NT2/D1 (cell line): ENCODE measurements around the gene KLK15.

Experiments
- DNase-seq: peaks from one replicate; pipeline ENCODE4 v3.0.0-alpha.2; 2011; ENCODE audit warnings: low read depth, low spot score
- H3K27me3 ChIP-seq: 2 replicates; pipeline ENCODE4 v1.6.0; 2011; ENCODE audit warnings: mild to moderate bottlenecking; ENCODE audit not compliant: insufficient read length, insufficient read depth
- H3K36me3 ChIP-seq: 2 replicates; pipeline ENCODE4 v1.6.1; 2011; ENCODE audit warnings: mild to moderate bottlenecking, low read length, mixed read lengths; ENCODE audit not compliant: insufficient read depth, insufficient read length
- H3K4me1 ChIP-seq: 2 replicates; pipeline ENCODE4 v1.5.1; 2011; ENCODE audit not compliant: insufficient read depth, insufficient read length
- H3K4me3 ChIP-seq: 2 replicates; pipeline ENCODE4 v1.5.1; 2011; ENCODE audit warnings: low read depth; ENCODE audit not compliant: insufficient read length
- H3K9ac ChIP-seq: 2 replicates; pipeline ENCODE4 v1.6.0; 2011; ENCODE audit warnings: low read depth; ENCODE audit not compliant: insufficient read length
- H3K9me3 ChIP-seq: 2 replicates; pipeline ENCODE4 v1.5.1; 2011; ENCODE audit warnings: mild to moderate bottlenecking, low read length; ENCODE audit not compliant: insufficient read depth
- SUZ12 ChIP-seq: IDR thresholded peaks from 2 replicates; pipeline ENCODE4 v1.6.1; 2011; ENCODE audit not compliant: insufficient read length, insufficient read depth; ENCODE audit errors: extremely low read depth
- YY1 ChIP-seq: IDR thresholded peaks from 2 replicates; pipeline ENCODE4 v1.6.1; 2011; ENCODE audit not compliant: insufficient read length, insufficient read depth
- ZNF274 ChIP-seq: IDR thresholded peaks from 2 replicates; pipeline ENCODE4 v1.6.1; 2011; ENCODE audit warnings: mild to moderate bottlenecking, low read depth, low read length

The KLK15 gene

GRCh38 chr19:50797429-50797780 lies 36.0 kb downstream of the KLK15 start:
- Histone ChIP-seq H3K9ac (no peak overlapping the region), H3K9me3 (no peaks in the 10 kb centered on the region), H3K4me3 (no peak overlapping the region), H3K36me3 (peaks cover 69% of the 10 kb centered on the region), H3K27me3 (no peaks in the 10 kb centered on the region), H3K4me1 (peaks cover 21% of the 10 kb centered on the region)
- TF ChIP-seq YY1 (no peak), SUZ12 (no peak), ZNF274 (no peak)
- DNase-seq = no peak

GRCh38 chr19:50796634-50797428 lies 36.5 kb downstream of the KLK15 start:
- no peak overlapping the region for H3K4me3 ChIP-seq
- H3K27me3 ChIP-seq = no peaks in the 10 kb centered on the region
- peaks cover 21% of the 10 kb centered on the region for H3K4me1 ChIP-seq
- TF ChIP-seq SUZ12 = no peak
- no peak for TF ChIP-seq YY1
- no peak for TF ChIP-seq ZNF274
- no peak for DNase-seq
- peaks cover 63% of the 10 kb centered on the region for H3K36me3 ChIP-seq
- H3K9me3 ChIP-seq = no peaks in the 10 kb centered on the region
- no peak overlapping the region for H3K9ac ChIP-seq

GRCh38 chr19:50796128-50796633 lies 37.2 kb downstream of the KLK15 start:
- Histone ChIP-seq H3K9me3 (no peaks in the 10 kb centered on the region), H3K9ac (no peak overlapping the region), H3K27me3 (no peaks in the 10 kb centered on the region), H3K36me3 (peaks cover 61% of the 10 kb centered on the region), H3K4me1 (peaks cover 24% of the 10 kb centered on the region), H3K4me3 (no peak overlapping the region)
- no peak for TF ChIP-seq SUZ12
- no peak for TF ChIP-seq ZNF274
- TF ChIP-seq YY1 = no peak
- DNase-seq = no peak

DNA sequence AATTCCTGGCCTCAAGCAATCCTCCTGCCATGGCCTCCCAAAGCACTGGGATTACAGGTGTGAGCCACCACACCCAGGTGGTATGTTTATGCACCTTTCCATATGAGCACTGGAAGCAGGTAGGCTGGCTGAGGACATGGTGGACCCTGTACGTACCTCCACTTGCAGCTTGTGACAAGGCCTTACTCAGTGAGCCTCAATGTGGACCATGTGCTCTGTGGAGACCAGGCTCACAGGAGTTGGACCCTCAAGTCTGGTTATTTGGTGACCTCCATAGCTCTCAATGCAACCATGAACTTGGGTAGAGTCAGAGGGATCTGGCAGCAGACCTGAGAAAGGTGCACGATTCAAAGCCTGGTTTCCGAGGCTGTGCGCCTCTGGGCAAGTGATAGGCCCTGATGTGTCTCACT lies 37.7 kb downstream of the KLK15 start:
- Histone ChIP-seq H3K4me3 (no peak overlapping the region), H3K4me1 (peaks cover 24% of the 10 kb centered on the region), H3K27me3 (no peaks in the 10 kb centered on the region), H3K9ac (no peak overlapping the region), H3K9me3 (no peaks in the 10 kb centered on the region), H3K36me3 (peaks cover 56% of the 10 kb centered on the region)
- no peak for DNase-seq
- TF ChIP-seq SUZ12 (no peak), YY1 (no peak), ZNF274 (no peak)

GRCh38 chr19:50794876-50795663 lies 38.3 kb downstream of the KLK15 start:
- TF ChIP-seq YY1 (no peak), ZNF274 (no peak), SUZ12 (no peak)
- DNase-seq = no peak
- peaks cover 24% of the 10 kb centered on the region for H3K4me1 ChIP-seq
- H3K9me3 ChIP-seq = no peaks in the 10 kb centered on the region
- H3K36me3 ChIP-seq = peaks cover 52% of the 10 kb centered on the region
- H3K27me3 ChIP-seq = no peaks in the 10 kb centered on the region
- no peak overlapping the region for H3K4me3 ChIP-seq
- no peak overlapping the region for H3K9ac ChIP-seq

GRCh38 chr19:50794074-50794875 lies 39.1 kb downstream of the KLK15 start:
- no peak for TF ChIP-seq ZNF274
- no peak for TF ChIP-seq SUZ12
- TF ChIP-seq YY1 = no peak
- H3K4me3 ChIP-seq = no peak overlapping the region
- no peak for DNase-seq
- no peaks in the 10 kb centered on the region for H3K9me3 ChIP-seq
- peaks cover 44% of the 10 kb centered on the region for H3K36me3 ChIP-seq
- H3K27me3 ChIP-seq = no peaks in the 10 kb centered on the region
- H3K9ac ChIP-seq = no peak overlapping the region
- H3K4me1 ChIP-seq = peaks cover 24% of the 10 kb centered on the region
